GM19438 (cell line): Measurements from ENCODE around the gene SFTPA2.
"Not testable (repeated sequence)": the region's sequence is repeated elsewhere in the genome, so short reads cannot be mapped to it uniquely, and the experiment has no call there.

Experiments
- ATAC-seq: cut with Tn5 transposase; IDR thresholded peaks from one replicate; pipeline ENCODE4 v1.9.1; 2021; ENCODE audit warnings: low read depth; ENCODE audit not compliant: unreplicated experiment

The SFTPA2 gene

GRCh38 chr10:79560160-79560709 is at the start of gene SFTPA2:
SFTPA2 (minus strand) TSS chr10:79560407; CDS start chr10:79559483, 924 bp downstream.
- no peak for ATAC-seq

- ATAC-seq: no peak
Observed at GRCh38 chr10:79608505-79609375, 48.5 kb upstream of the SFTPA2 start.

- ATAC-seq: no peak
Observed at GRCh38 chr10:79605308-79605707, 45.1 kb upstream of the SFTPA2 start.

GRCh38 chr10:79604294-79604693 is 44.1 kb upstream of the SFTPA2 start:
- ATAC-seq: no peak

- ATAC-seq: no peak
Observed at GRCh38 chr10:79602953-79603352, 42.7 kb upstream of the SFTPA2 start.

GRCh38 chr10:79601939-79602338 is 41.7 kb upstream of the SFTPA2 start:
- no peak for ATAC-seq

GRCh38 chr10:79599644-79600043 is 39.4 kb upstream of the SFTPA2 start:
- ATAC-seq: not testable (repeated sequence)

- ATAC-seq: no peak
Observed at GRCh38 chr10:79595510-79595909, 35.3 kb upstream of the SFTPA2 start.

GRCh38 chr10:79594565-79594964 is 34.4 kb upstream of the SFTPA2 start:
- not testable (repeated sequence) for ATAC-seq

- ATAC-seq: no peak
Observed at GRCh38 chr10:79593377-79593776, 33.2 kb upstream of the SFTPA2 start.

- ATAC-seq: no peak
Observed at GRCh38 chr10:79588800-79589199, 28.6 kb upstream of the SFTPA2 start.

GRCh38 chr10:79586933-79587332 is 26.7 kb upstream of the SFTPA2 start:
- no peak for ATAC-seq

GRCh38 chr10:79585870-79586527 is 25.8 kb upstream of the SFTPA2 start:
- ATAC-seq: no peak

- no peak for ATAC-seq
Observed at GRCh38 chr10:79583488-79584024, 23.3 kb upstream of the SFTPA2 start.

- ATAC-seq: not testable (repeated sequence)
Observed at GRCh38 chr10:79582954-79583353, 22.7 kb upstream of the SFTPA2 start.

GRCh38 chr10:79582096-79582495 is 21.9 kb upstream of the SFTPA2 start:
- no peak for ATAC-seq

- no peak for ATAC-seq
Observed at GRCh38 chr10:79581044-79581443, 20.8 kb upstream of the SFTPA2 start.

- no peak for ATAC-seq
Observed at GRCh38 chr10:79579361-79579760, 19.2 kb upstream of the SFTPA2 start.

- ATAC-seq: not testable (repeated sequence)
Observed at GRCh38 chr10:79570624-79571023, 10.4 kb upstream of the SFTPA2 start.

- ATAC-seq: no peak
Observed at GRCh38 chr10:79563426-79563825, 3.2 kb upstream of the SFTPA2 start.

GRCh38 chr10:79562135-79562756 is 2.0 kb upstream of the SFTPA2 start:
- ATAC-seq: peak; percentile 55
